ENCODE results near the gene MACROD2.
"Not testable (repeated sequence)": the region's sequence is repeated elsewhere in the genome, so short reads cannot be mapped to it uniquely, and the experiment has no call there.

MACROD2 gene

GRCh38 chr20:14193443-14193842 lies 198.1 kb downstream of the MACROD2 start:
- no peak for DNase-seq (ENCODE audit: low spot score)

- no peak for DNase-seq (ENCODE audit: low spot score)
These were observed 198.6 kb downstream of the MACROD2 start for GRCh38 chr20:14193885-14194284.

- DNase-seq (ENCODE audit: low spot score) = no peak
These were observed 201.8 kb downstream of the MACROD2 start for GRCh38 chr20:14197097-14197496.

GRCh38 chr20:14198416-14198815 lies 203.1 kb downstream of the MACROD2 start:
- DNase-seq (ENCODE audit: low spot score) = no peak

GRCh38 chr20:14199111-14199510 lies 203.8 kb downstream of the MACROD2 start:
- DNase-seq (ENCODE audit: low spot score) = no peak

- no peak for DNase-seq (ENCODE audit: low spot score)
These were observed 208.3 kb downstream of the MACROD2 start for GRCh38 chr20:14203657-14204056.

- no peak for DNase-seq (ENCODE audit: low spot score)
These were observed 212.3 kb downstream of the MACROD2 start for GRCh38 chr20:14207591-14207990.

- DNase-seq (ENCODE audit: low spot score) = no peak
These were observed 213.6 kb downstream of the MACROD2 start for GRCh38 chr20:14208956-14209355.

GRCh38 chr20:14210146-14210545 lies 214.8 kb downstream of the MACROD2 start:
- DNase-seq (ENCODE audit: low spot score) = no peak

- no peak for DNase-seq (ENCODE audit: low spot score)
These were observed 218.7 kb downstream of the MACROD2 start for GRCh38 chr20:14214046-14214445.

- not testable (repeated sequence) for DNase-seq (ENCODE audit: low spot score)
These were observed 220.6 kb downstream of the MACROD2 start for GRCh38 chr20:14215880-14216279.

GRCh38 chr20:14219801-14220461 lies 224.6 kb downstream of the MACROD2 start:
- DNase-seq (ENCODE audit: low spot score) = no peak

GRCh38 chr20:14220986-14221385 lies 225.7 kb downstream of the MACROD2 start:
- DNase-seq (ENCODE audit: low spot score) = no peak

- DNase-seq (ENCODE audit: low spot score) = no peak
These were observed 228.5 kb downstream of the MACROD2 start for GRCh38 chr20:14223806-14224205.

- not testable (repeated sequence) for DNase-seq (ENCODE audit: low spot score)
These were observed 231.0 kb downstream of the MACROD2 start for GRCh38 chr20:14226051-14227049.

GRCh38 chr20:14232650-14233049 lies 237.3 kb downstream of the MACROD2 start:
- DNase-seq (ENCODE audit: low spot score) = no peak

GRCh38 chr20:14234666-14235295 lies 239.5 kb downstream of the MACROD2 start:
- DNase-seq (ENCODE audit: low spot score) = no peak

- DNase-seq (ENCODE audit: low spot score) = no peak
These were observed 240.0 kb downstream of the MACROD2 start for GRCh38 chr20:14235355-14235754.

GRCh38 chr20:14245368-14245970 lies 250.2 kb downstream of the MACROD2 start:
- DNase-seq (ENCODE audit: low spot score) = no peak

GRCh38 chr20:14259689-14260088 lies 264.4 kb downstream of the MACROD2 start:
- no peak for DNase-seq (ENCODE audit: low spot score)

GRCh38 chr20:14260367-14260766 lies 265.1 kb downstream of the MACROD2 start:
- no peak for DNase-seq (ENCODE audit: low spot score)

- no peak for DNase-seq (ENCODE audit: low spot score)
These were observed 269.6 kb downstream of the MACROD2 start for GRCh38 chr20:14264869-14265268.

Measured in kidney capillary endothelial cell (primary cell).